ENCODE results near the gene RASL11B.
"Not testable (repeated sequence)": the region's sequence is repeated elsewhere in the genome, so short reads cannot be mapped to it uniquely, and the experiment has no call there.

The RASL11B gene

GRCh38 chr4:52825460-52826090 is 36.5 kb upstream of the RASL11B start:
- TF ChIP-seq TARDBP (IDR thresholded peaks at IDR 0.05) (no peak), ELF4 (IDR thresholded peaks at IDR 0.05) (no peak), NFRKB (IDR thresholded peaks at IDR 0.05) (no peak), CTBP1 (IDR thresholded peaks at IDR 0.05; ENCODE audit: borderline replicate concordance) (no peak), FOXM1 (IDR thresholded peaks at IDR 0.05; ENCODE audit: borderline replicate concordance) (no peak), BHLHE40 (IDR thresholded peaks at IDR 0.05; ENCODE audit: borderline replicate concordance) (no peak), L3MBTL2 (conservative IDR thresholded peaks at IDR 0.05) (no peak), ZNF384 (IDR thresholded peaks at IDR 0.05) (no peak), HDGF (IDR thresholded peaks at IDR 0.05; ENCODE audit: borderline replicate concordance) (no peak), LEF1 (IDR thresholded peaks at IDR 0.05; ENCODE audit: borderline replicate concordance) (no peak), SP1 (IDR thresholded peaks at IDR 0.05) (no peak), SUZ12 (IDR thresholded peaks at IDR 0.05) (no peak), FOXA1 (IDR thresholded peaks at IDR 0.05) (no peak), FOXK2 (IDR thresholded peaks at IDR 0.05) (no peak), ARNT (IDR thresholded peaks at IDR 0.05) (no peak)
- TF ChIP-seq, protein P1, sequence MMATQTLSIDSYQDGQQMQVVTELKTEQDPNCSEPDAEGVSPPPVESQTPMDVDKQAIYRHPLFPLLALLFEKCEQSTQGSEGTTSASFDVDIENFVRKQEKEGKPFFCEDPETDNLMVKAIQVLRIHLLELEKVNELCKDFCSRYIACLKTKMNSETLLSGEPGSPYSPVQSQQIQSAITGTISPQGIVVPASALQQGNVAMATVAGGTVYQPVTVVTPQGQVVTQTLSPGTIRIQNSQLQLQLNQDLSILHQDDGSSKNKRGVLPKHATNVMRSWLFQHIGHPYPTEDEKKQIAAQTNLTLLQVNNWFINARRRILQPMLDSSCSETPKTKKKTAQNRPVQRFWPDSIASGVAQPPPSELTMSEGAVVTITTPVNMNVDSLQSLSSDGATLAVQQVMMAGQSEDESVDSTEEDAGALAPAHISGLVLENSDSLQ (IDR thresholded peaks at IDR 0.05) = no peak
- POLR2A ChIA-PET = no interaction called here
- no peak for DNase-seq (ENCODE audit: extremely low spot score)
- CTCF ChIA-PET = interaction anchor here (0.6 kb wide), 1 partner anchor 609 kb away, joined by 3 read pairs; no protein-coding TSS in a partner anchor

GRCh38 chr4:52833941-52834525 is 28.1 kb upstream of the RASL11B start:
- TF ChIP-seq ARNT (IDR thresholded peaks at IDR 0.05) = no peak
- TF ChIP-seq FOXK2 (IDR thresholded peaks at IDR 0.05) = no peak
- TF ChIP-seq, protein P1 (IDR thresholded peaks at IDR 0.05) = no peak
- TF ChIP-seq L3MBTL2 (conservative IDR thresholded peaks at IDR 0.05) = no peak
- no peak for TF ChIP-seq CTBP1 (IDR thresholded peaks at IDR 0.05; ENCODE audit: borderline replicate concordance)
- TF ChIP-seq ZNF384 (IDR thresholded peaks at IDR 0.05) = no peak
- no peak for TF ChIP-seq ELF4 (IDR thresholded peaks at IDR 0.05)
- POLR2A ChIA-PET = no interaction called here
- DNase-seq (ENCODE audit: extremely low spot score) = no peak
- CTCF ChIA-PET = no interaction called here

DNA sequence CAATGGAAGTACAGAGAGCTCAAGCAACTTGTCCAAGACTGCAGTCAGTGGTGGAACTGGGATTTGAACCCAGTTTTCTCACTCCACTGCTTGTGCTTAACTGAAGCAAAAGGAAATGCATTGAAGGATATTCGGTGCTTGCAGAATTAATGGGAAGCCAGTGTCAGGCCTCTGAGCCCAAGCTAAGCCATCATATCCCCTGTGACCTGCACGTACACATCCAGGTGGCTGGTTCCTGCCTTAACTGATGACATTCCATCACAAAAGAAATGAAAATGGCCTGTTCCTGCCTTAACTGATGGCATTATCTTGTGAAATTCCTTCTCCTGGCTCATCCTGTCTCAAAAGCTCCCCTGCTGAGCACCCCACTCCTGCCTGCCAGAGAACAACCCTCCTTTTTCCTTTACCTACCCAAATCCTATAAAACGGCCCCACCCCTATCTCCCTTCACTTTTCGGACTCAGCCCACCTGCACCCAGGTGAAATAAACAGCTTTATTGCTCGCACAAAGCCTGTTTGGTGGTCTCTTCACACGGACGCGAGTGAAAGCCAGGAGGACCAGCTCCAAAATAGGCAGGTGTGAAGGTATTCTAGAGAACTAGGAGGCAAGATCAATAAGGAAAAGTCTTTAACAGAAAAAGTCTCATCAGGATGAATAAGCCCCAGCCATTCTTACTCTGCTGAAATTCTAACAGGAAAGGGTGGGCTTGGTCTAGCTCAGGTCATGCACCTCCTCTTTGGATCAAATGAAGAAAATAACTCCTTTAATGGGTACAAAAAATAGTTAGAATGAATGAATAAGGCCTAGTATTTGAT is 27.3 kb upstream of the RASL11B start:
- DNase-seq (ENCODE audit: extremely low spot score); POLR2A ChIA-PET; CTCF ChIA-PET: not testable (repeated sequence)

DNA sequence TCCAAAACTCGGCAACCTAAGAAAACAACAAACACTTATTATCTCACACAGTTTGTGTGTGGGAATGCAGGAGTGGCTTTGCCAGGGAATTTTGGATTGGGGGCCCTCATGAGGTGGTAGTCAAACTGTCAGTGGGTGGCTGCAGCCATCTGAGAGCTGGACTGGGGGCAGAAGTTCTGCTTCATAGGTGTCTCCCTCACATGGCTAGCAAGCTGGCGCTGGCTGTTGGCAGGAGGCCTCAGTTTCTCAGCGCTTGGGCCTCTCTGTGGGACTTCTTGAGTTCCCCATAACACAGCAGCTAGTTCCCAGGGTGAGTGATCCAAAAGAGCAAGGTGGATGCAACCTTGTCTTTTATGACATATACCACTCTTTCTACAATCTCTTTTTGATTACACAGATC is 26.0 kb upstream of the RASL11B start:
- ChIA-PET POLR2A (interaction anchor here (0.9 kb wide), 1 partner anchor 114 kb away, joined by 3 read pairs; no protein-coding TSS in a partner anchor), CTCF (no interaction called here)
- TF ChIP-seq SP1 (IDR thresholded peaks at IDR 0.05) = no peak
- TF ChIP-seq ZNF384 (IDR thresholded peaks at IDR 0.05) = no peak
- no peak for TF ChIP-seq SUZ12 (IDR thresholded peaks at IDR 0.05)
- no peak for TF ChIP-seq ARNT (IDR thresholded peaks at IDR 0.05)
- DNase-seq (ENCODE audit: extremely low spot score) = no peak

GRCh38 chr4:52836678-52837077 is 25.4 kb upstream of the RASL11B start:
- ChIA-PET POLR2A (interaction anchor here (0.9 kb wide), 1 partner anchor 114 kb away, joined by 3 read pairs; no protein-coding TSS in a partner anchor), CTCF (no interaction called here)
- TF ChIP-seq LEF1 (IDR thresholded peaks at IDR 0.05; ENCODE audit: borderline replicate concordance) (no peak), ELF4 (IDR thresholded peaks at IDR 0.05) (no peak), FOXK2 (IDR thresholded peaks at IDR 0.05) (no peak), NFRKB (IDR thresholded peaks at IDR 0.05) (no peak), CTBP1 (IDR thresholded peaks at IDR 0.05; ENCODE audit: borderline replicate concordance) (no peak), SP1 (IDR thresholded peaks at IDR 0.05) (no peak), ARNT (IDR thresholded peaks at IDR 0.05) (no peak), L3MBTL2 (conservative IDR thresholded peaks at IDR 0.05) (no peak), HDGF (IDR thresholded peaks at IDR 0.05; ENCODE audit: borderline replicate concordance) (no peak), FOXA1 (IDR thresholded peaks at IDR 0.05) (no peak), BHLHE40 (IDR thresholded peaks at IDR 0.05; ENCODE audit: borderline replicate concordance) (no peak), SUZ12 (IDR thresholded peaks at IDR 0.05) (no peak), ZNF384 (IDR thresholded peaks at IDR 0.05) (no peak), TARDBP (IDR thresholded peaks at IDR 0.05) (no peak), FOXM1 (IDR thresholded peaks at IDR 0.05; ENCODE audit: borderline replicate concordance) (no peak)
- TF ChIP-seq, protein P1 (IDR thresholded peaks at IDR 0.05) = no peak
- no peak for DNase-seq (ENCODE audit: extremely low spot score)
